Fibroblast of lung (primary cell): ENCODE results near the gene KRTAP5-9. TPM values are rescaled to one million over a fixed set of nuclear protein-coding genes. Genes with fewer than 3 reads are reported as not detected.
"Not testable (repeated sequence)": the region's sequence is repeated elsewhere in the genome, so short reads cannot be mapped to it uniquely, and the experiment has no call there.

Experiments
- DNase-seq, 2 donors: peaks; one replicate each; pipeline versions ENCODE4 v3.0.0 to v3.0.0-alpha.2; 2010; ENCODE audit warnings: low read depth in 2 of 2
- H2AFZ ChIP-seq: 2 replicates; pipeline ENCODE4 v1.5.1; 2012; ENCODE audit warnings: low read length, control low read depth, inconsistent platforms
- H3K27ac ChIP-seq: 2 replicates; pipeline ENCODE4 v1.5.1; 2011; ENCODE audit warnings: low read length, control low read depth; ENCODE audit not compliant: insufficient read depth
- H3K27me3 ChIP-seq: 2 replicates; pipeline ENCODE4 v1.5.1; 2011; ENCODE audit warnings: mild to moderate bottlenecking, low read length; ENCODE audit not compliant: control insufficient read depth, insufficient read depth
- H3K36me3 ChIP-seq: 2 replicates; pipeline ENCODE4 v1.5.1; 2011; ENCODE audit warnings: low read length; ENCODE audit not compliant: control insufficient read depth, insufficient read depth
- H3K4me1 ChIP-seq: 2 replicates; pipeline ENCODE4 v1.5.1; 2011; ENCODE audit warnings: low read length; ENCODE audit not compliant: control insufficient read depth, insufficient read depth; ENCODE audit errors: extremely low read depth
- H3K4me2 ChIP-seq: 2 replicates; pipeline ENCODE4 v1.5.1; 2011; ENCODE audit warnings: low read length, control low read depth; ENCODE audit not compliant: insufficient read depth; ENCODE audit errors: extremely low read depth
- H3K4me3 ChIP-seq, 4 experiments: fragments of 200-600 bp in 1 of 4; sonication (generic) in 1 of 4; replicated peaks in 1 of 4; 2 replicates each; pipeline ENCODE4 v1.5.1; 2011 to 2016; ENCODE audit warnings: low read length in 4 of 4, low read depth in 3 of 4, mild to moderate bottlenecking in 3 of 4, control low read depth in 2 of 4, inconsistent platforms in 1 of 4, mixed read lengths in 1 of 4; ENCODE audit not compliant: insufficient read depth in 1 of 4; ENCODE audit errors: control extremely low read depth in 1 of 4
- H3K79me2 ChIP-seq: 2 replicates; pipeline ENCODE4 v1.5.1; 2012; ENCODE audit warnings: mild to moderate bottlenecking, low read length, inconsistent platforms; ENCODE audit not compliant: control insufficient read depth, insufficient read depth
- H3K9ac ChIP-seq: 2 replicates; pipeline ENCODE4 v1.5.1; 2011; ENCODE audit warnings: mild to moderate bottlenecking, low read length, control low read depth; ENCODE audit not compliant: insufficient read depth
- H3K9me3 ChIP-seq: 2 replicates; pipeline ENCODE4 v1.5.1; 2012; ENCODE audit warnings: low read depth, low read length; ENCODE audit not compliant: control insufficient read depth, insufficient read depth
- H4K20me1 ChIP-seq: 2 replicates; pipeline ENCODE4 v1.5.1; 2011; ENCODE audit warnings: low read length; ENCODE audit not compliant: control insufficient read depth, insufficient read depth; ENCODE audit errors: extremely low read depth
- EZH2 ChIP-seq: IDR thresholded peaks from 2 replicates; pipeline ENCODE4 v1.5.1; 2012; ENCODE audit warnings: low read length, control low read depth, mild to moderate bottlenecking; ENCODE audit errors: missing control alignments
- polyA plus RNA-seq, 2 donors: library from polyadenylated mRNA; depleted of rRNA in 1 of 2; stranded (reverse) in 1 of 2; unstranded in 1 of 2; fragments of >200 nt; gene quantifications; 2 replicates each; pipeline ENCODE4 v1.2.1, GENCODE V29; 2011 to 2012; ENCODE audit warnings: missing spikeins in 1 of 2
- total RNA-seq: library from RNA; depleted of rRNA; stranded (reverse); fragments of >200 nt; gene quantifications from 2 replicates; pipeline ENCODE4 v1.2.1, GENCODE V29; 2014
- TF ChIP-seq, protein P1 (sequence below), 2 donors: IDR thresholded peaks in 1 of 2; conservative IDR thresholded peaks in 1 of 2; 1 replicate in 1 of 2; 2 replicates in 1 of 2; pipeline ENCODE4 v1.5.1; 2011 to 2012; ENCODE audit warnings: low read length in 2 of 2, control low read depth in 1 of 2, inconsistent platforms in 1 of 2, low read depth in 1 of 2, mild to moderate bottlenecking in 1 of 2

KRTAP5-9 gene
- total and polyA plus RNA-seq, 2 donors (not counting 1 experiment from before 2014, with no cell fraction given): not detected

DNA sequence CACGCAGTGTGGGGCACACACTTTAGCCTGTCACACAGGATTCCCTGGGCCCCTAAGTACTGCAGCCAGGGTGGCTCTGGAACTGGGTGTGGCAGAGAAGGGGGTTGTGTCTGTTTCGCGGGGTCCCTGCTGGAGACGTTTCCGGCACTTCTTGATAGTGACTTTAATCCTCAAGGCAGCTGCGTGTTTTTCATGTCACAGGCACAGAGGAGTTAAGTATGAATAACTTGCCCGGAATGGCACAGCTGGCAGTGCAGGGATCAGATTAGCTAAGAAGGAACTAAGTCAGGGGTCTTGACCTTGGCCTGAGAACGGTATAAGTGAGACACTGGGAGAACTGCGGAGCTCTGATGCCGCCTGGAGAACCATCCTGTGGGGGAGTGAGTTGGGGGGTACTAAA lies 28.7 kb upstream of the KRTAP5-9 start:
- no peaks in the 10 kb centered on the region for H3K36me3 ChIP-seq
- no peak overlapping the region for H3K4me2 ChIP-seq
- DNase-seq: no peak
- TF ChIP-seq, protein P1, sequence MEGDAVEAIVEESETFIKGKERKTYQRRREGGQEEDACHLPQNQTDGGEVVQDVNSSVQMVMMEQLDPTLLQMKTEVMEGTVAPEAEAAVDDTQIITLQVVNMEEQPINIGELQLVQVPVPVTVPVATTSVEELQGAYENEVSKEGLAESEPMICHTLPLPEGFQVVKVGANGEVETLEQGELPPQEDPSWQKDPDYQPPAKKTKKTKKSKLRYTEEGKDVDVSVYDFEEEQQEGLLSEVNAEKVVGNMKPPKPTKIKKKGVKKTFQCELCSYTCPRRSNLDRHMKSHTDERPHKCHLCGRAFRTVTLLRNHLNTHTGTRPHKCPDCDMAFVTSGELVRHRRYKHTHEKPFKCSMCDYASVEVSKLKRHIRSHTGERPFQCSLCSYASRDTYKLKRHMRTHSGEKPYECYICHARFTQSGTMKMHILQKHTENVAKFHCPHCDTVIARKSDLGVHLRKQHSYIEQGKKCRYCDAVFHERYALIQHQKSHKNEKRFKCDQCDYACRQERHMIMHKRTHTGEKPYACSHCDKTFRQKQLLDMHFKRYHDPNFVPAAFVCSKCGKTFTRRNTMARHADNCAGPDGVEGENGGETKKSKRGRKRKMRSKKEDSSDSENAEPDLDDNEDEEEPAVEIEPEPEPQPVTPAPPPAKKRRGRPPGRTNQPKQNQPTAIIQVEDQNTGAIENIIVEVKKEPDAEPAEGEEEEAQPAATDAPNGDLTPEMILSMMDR (conservative IDR thresholded peaks at IDR 0.05 in 1 of 2, IDR thresholded peaks at IDR 0.05 in 1 of 2; ENCODE audit: low read depth in 1 of 2, low read length in 2 of 2): no peak
- TF ChIP-seq EZH2: no peak
- no peaks in the 10 kb centered on the region for H3K27me3 ChIP-seq
- no peak overlapping the region for H3K4me3 ChIP-seq
- H3K79me2 ChIP-seq: no peaks in the 10 kb centered on the region
- H3K9ac ChIP-seq: no peak overlapping the region
- H3K4me1 ChIP-seq: no peaks in the 10 kb centered on the region
- H2AFZ ChIP-seq: no peak overlapping the region
- no peak overlapping the region for H3K27ac ChIP-seq
- no peaks in the 10 kb centered on the region for H3K9me3 ChIP-seq
- H4K20me1 ChIP-seq: no peaks in the 10 kb centered on the region

- Histone ChIP-seq H3K4me1 (no peaks in the 10 kb centered on the region), H3K36me3 (no peaks in the 10 kb centered on the region), H3K4me3 (no peak overlapping the region), H3K9ac (no peak overlapping the region), H2AFZ (no peak overlapping the region), H3K79me2 (no peaks in the 10 kb centered on the region), H3K4me2 (no peak overlapping the region), H3K27me3 (no peaks in the 10 kb centered on the region), H3K27ac (no peak overlapping the region), H4K20me1 (no peaks in the 10 kb centered on the region), H3K9me3 (no peaks in the 10 kb centered on the region)
- TF ChIP-seq EZH2: no peak
- TF ChIP-seq, protein P1 (conservative IDR thresholded peaks at IDR 0.05 in 1 of 2, IDR thresholded peaks at IDR 0.05 in 1 of 2; ENCODE audit: low read depth in 1 of 2, low read length in 2 of 2): no peak
- no peak for DNase-seq
These were observed 22.9 kb upstream of the KRTAP5-9 start for GRCh38 chr11:71525188-71525937.

DNA sequence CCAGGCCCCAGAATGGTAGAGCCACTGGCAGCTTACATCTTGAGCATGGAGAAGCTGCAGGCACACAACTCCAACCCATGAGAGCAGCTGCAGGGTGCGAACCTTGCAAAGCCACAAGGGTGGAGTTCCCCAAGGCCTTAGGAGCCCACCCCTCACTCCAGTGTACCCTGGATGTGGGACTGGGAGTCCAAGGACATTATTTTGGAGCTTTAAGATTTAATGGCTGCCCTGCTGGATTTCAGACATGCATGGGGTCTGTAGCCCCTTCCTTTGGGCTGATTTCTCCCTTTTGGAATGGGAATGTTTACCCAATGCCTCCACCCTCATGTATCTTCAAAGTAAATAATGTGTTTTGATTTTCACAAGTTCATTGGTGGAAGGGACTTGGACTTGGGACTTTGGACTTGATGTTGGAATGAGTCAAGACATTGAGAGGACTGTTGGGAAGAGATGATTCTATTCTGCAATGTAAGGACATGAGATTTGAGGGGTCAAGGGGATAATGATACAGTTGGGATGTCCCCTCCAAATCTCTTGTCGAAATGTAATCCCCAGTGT lies 22.2 kb upstream of the KRTAP5-9 start:
- DNase-seq: no peak
- no peaks in the 10 kb centered on the region for H3K4me1 ChIP-seq
- no peaks in the 10 kb centered on the region for H3K36me3 ChIP-seq
- TF ChIP-seq EZH2: no peak
- TF ChIP-seq, protein P1 (conservative IDR thresholded peaks at IDR 0.05 in 1 of 2, IDR thresholded peaks at IDR 0.05 in 1 of 2; ENCODE audit: low read depth in 1 of 2, low read length in 2 of 2): no peak
- H2AFZ ChIP-seq: no peak overlapping the region
- H3K79me2 ChIP-seq: no peaks in the 10 kb centered on the region
- no peaks in the 10 kb centered on the region for H3K9me3 ChIP-seq
- no peak overlapping the region for H3K4me3 ChIP-seq
- H3K4me2 ChIP-seq: no peak overlapping the region
- H3K9ac ChIP-seq: no peak overlapping the region
- H3K27ac ChIP-seq: no peak overlapping the region
- H4K20me1 ChIP-seq: no peaks in the 10 kb centered on the region
- no peaks in the 10 kb centered on the region for H3K27me3 ChIP-seq

DNA sequence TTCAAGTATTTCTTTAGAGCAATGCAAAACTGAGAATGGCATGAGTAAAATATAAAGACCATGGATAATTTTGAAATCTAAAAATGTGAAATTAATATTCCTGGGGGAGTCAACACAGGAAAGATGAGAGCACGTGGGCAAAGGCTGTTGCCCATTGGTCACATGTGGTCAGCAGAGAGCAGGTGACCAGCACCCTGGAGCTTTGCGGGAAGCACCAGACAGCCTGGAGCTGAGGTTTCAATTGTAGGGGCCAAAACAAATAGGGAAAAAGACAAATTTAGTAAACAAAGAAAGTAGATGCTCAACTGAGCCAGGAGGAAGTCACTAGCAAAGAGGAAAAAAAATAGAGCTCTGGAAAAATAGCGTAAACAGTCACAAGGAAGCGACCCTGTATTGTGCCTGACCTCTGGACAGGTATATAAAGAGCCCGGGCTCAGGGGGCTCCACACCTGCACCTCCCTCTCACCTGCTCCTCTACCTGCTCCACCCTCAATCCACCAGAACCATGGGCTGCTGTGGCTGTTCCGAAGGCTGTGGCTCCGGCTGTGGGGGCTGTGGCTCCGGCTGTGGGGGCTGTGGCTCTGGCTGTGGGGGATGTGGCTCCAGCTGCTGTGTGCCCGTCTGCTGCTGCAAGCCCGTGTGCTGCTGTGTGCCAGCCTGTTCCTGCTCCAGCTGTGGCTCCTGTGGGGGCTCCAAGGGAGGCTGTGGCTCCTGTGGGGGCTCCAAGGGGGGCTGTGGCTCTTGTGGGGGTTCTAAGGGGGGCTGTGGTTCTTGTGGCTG lies 21.2 kb upstream of the KRTAP5-9 start, which contains the start of gene KRTAP5-7:
TSS of gene KRTAP5-7 (plus strand) at position 472 of the 780 bp plus-strand sequence. CDS start at position 506, 34 bp downstream.
- not testable (repeated sequence) for H4K20me1 ChIP-seq, H3K4me1 ChIP-seq, H3K36me3 ChIP-seq, H3K9me3 ChIP-seq, H3K9ac ChIP-seq, H3K27ac ChIP-seq, DNase-seq, H3K27me3 ChIP-seq, H3K79me2 ChIP-seq, H3K4me3 ChIP-seq, H2AFZ ChIP-seq, H3K4me2 ChIP-seq
